Kidney capillary endothelial cell (primary cell): ENCODE results near the gene RESF1.

Experiments used
- DNase-seq: peaks from one replicate; pipeline ENCODE4 v3.0.0-alpha.2; 2018; ENCODE audit warnings: low spot score

Gene RESF1

GRCh38 chr12:31959701-31960391 lies 631 bp downstream of the RESF1 start:
- DNase-seq, result peak; percentile 47

DNA sequence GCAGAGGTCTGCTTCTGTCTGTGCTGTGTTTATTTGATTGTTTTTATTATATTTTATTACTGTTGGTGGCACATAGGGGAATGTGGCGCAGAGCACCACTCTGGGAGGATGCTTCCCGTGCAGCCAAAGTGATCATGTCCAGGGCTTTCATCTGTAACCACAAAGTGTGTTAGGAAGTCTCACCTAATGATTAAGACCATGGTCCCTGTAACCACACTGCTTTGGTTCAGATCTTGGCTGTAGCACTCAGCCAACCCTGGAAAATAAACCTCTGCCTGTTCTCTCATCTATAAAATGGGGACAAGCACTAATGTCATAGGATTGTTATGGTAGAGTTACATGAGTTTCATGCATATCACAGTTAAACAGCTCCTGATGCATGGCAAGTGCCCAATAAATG lies 1.9 kb downstream of the RESF1 start:
- no peak for DNase-seq

GRCh38 chr12:31962076-31962475 lies 2.9 kb downstream of the RESF1 start:
- no peak for DNase-seq

GRCh38 chr12:31964280-31964679 lies 5.1 kb downstream of the RESF1 start:
- DNase-seq, result no peak

- no peak for DNase-seq
Measured at GRCh38 chr12:31965090-31965489, 5.9 kb downstream of the RESF1 start.

- DNase-seq, result no peak
Measured at GRCh38 chr12:31966558-31967205, 7.5 kb downstream of the RESF1 start.

- no peak for DNase-seq
Measured at GRCh38 chr12:31967539-31967938, 8.3 kb downstream of the RESF1 start.

DNA sequence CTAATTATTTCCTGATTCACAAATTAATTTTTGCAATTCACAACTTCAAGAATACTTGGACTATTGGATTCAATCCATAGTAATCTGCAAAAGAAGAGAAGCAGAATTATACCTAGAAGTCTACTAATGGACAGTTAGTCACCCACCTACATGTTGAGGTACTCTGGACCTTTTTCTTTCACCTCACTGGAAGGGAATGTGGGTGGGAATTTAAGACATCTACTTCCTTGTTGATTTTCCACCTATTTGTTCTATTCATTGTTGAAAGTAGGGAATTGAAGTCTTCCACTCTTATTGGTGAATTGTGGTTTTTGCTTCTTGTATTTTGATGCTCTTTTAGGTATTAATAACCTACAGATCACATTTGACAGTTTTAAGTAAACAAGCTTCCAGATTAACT lies 11.0 kb downstream of the RESF1 start:
- DNase-seq, result no peak

- DNase-seq, result no peak
Measured at GRCh38 chr12:31973818-31974217, 14.6 kb downstream of the RESF1 start.

DNA sequence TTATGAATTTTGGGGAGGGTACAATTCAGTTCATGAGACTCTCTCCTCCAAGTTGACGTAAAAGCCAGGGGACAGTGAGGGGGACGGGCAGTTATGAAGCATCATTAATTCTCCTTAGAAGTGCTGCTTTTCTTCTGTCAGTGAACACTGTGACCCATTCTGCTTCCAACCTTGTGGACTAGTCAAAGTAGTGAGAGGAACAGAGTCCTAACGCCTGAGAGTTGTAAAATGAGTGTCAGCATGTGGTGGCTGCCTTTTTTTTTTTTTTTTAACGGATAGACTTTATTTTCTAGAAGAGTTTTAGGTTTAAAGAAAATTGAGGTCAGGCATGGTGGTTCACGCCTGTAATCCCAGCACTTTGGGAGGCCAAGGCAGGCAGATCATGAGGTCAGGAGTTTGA lies 15.5 kb downstream of the RESF1 start:
- DNase-seq, result no peak

- DNase-seq, result no peak
Measured at GRCh38 chr12:31984806-31985591, 25.8 kb downstream of the RESF1 start.

DNA sequence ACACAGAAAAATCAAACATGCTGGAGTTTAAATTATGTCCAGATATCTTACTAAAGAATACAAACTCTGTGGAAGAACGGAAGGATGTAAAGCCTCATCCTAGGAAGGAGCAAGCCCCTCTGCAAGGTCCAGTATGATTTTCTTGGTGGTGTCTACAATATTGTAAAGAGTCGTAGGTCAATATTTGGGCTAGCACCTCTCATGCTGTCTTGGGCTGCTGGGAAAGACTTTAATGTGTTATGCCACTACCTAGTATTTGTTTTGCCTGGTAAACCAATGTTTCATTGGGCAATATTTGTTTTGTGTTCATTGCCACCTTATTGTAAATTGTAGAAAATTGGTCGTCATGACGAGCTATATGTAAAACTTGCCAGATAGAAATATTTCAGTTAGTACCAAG lies 26.6 kb downstream of the RESF1 start:
- no peak for DNase-seq

- DNase-seq, result no peak
Measured at GRCh38 chr12:31989571-31990362, 30.6 kb downstream of the RESF1 start.

- DNase-seq, result no peak
Measured at GRCh38 chr12:31991146-31991545, 31.9 kb downstream of the RESF1 start.

- DNase-seq, result no peak
Measured at GRCh38 chr12:31991815-31992214, 32.6 kb downstream of the RESF1 start.

DNA sequence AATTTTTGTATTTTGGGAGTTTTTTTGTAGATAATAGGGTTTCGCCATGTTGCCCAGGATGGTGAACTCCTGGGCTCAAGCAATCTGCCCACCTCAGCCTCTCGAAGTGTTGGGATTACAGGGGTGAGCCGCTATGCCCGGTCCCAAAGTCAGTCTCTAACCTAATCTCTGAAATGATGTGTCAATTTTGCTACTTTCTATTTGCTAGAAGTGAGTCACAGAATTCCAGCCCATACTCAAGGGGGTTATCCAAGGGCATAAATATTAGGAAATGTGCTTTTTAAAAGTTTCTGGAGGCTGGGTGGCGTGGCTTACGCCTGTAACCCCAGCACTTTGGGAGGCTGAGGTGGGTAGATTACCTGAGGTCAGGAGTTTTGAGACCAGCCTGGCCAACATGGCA lies 40.5 kb downstream of the RESF1 start:
- no peak for DNase-seq

DNA sequence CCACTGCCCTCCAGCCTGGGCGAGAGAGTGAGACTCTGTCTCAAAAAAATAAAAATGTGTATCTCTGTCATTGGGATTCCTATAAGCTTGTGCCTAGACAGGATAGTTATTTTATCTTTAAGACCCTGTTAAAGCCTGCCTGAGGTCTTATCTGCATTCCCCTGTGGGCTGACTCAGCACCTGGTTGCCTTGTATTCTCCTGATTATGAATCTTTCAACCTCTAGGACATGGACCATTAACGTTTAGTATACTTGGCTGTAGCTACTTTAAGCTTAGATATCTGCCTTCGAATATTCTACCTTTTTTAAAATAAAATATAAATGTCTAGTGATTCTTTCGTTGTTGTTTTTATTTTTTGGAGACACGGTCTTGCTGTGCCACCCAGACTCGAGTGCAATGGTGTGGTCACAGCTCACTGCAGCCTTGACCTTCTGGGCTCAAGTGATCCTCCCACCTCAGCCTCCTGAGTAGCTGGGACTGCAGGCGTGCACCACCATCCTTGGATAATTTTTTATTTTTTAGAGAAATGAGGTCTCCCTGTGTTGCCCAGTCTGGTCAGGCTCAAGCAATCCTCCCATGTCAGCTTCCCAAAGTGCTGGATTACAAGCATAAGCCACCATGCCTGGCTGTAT lies 41.3 kb downstream of the RESF1 start:
- DNase-seq, result no peak

DNA sequence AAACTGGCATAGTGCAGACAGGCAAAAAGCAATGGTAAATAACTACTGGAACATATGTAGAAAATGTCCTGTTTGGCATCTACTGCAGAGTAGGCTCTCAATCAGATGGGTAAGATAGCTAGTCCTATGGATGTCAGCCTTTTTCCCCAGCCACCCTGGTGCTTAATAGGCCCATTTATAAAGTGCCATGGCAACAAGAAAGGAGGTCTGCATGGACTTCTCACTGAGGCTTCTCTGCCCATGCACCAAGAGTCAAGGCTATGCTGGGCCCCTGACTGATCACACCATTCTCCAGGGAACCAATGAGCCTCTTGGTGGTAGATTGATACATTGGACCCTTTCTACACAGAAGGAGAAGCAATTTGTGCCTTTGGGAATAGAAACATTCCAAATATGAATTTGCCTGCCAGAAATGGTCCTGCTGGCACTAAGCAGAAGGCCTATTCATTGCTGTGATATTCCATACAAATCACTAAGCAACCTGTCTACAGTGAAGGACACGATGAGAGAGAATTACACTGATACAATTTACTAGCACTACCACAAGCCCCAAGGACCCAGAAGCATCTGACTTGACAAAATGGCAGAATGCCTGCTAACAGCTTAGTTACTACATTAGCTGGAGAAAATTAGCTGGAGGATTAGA lies 43.8 kb downstream of the RESF1 start:
- DNase-seq, result no peak

- no peak for DNase-seq
Measured at GRCh38 chr12:32003654-32004053, 44.4 kb downstream of the RESF1 start.

GRCh38 chr12:32005496-32006125 lies 46.4 kb downstream of the RESF1 start:
- no peak for DNase-seq
